Stimulated activated CD4-positive, alpha-beta T cell treated with anti-CD3 and anti-CD28 coated beads, Interleukin-1b, Interleukin-23, amount 100 ng/mL, for 4 hours (primary cell): ENCODE results near the gene UTP25.
"Not testable (repeated sequence)": the region's sequence is repeated elsewhere in the genome, so short reads cannot be mapped to it uniquely, and the experiment has no call there.

Source experiments
- DNase-seq, 2 donors: peaks; one replicate each; pipeline ENCODE4 v3.0.0-alpha.2; 2020; ENCODE audit warnings: low read depth in 2 of 2

The UTP25 gene

DNA sequence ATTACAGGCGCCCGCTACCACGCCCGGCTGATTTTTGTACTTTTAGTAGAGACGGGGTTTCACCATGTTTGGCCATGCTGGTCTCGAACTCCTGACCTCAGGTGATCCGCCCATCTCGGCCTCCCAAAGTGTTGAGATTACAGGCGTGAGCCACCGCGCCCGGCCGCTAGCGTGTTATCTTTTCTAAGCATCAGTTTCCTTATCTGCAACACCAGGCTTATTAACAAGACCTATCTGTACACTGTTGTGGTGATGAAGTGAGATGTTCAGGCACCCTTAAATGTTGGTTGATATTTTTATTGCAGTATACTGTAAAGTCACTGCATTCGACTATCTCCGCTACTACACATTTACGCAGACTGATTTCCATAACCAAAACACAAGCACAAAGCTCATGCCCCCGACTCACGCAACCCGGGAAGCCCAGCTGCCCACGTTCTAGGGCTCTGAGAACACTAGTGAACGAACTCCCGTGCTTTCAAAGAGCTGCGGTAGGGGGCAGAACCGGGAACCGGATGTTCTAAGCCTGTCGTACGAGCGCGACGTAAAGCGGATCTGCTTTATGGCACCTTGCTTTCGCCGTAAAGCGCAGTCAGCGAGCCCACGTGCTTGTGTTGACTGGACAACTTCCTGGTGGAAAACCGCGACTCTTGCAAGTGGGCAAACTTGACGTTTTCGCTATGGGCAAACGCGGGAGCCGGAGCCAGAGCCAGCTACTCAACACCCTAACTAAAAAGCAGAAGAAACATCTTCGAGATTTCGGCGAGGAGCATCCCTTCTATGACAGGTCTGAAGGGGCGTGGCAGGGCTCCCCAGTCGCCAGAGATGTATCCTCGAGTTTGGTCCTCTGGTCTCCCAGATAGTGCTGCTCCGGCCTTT, at the start of gene UTP25:
Gene UTP25 (plus strand): TSS at position 589 of the 879 bp plus-strand sequence. CDS start 92 bp downstream, at position 681.
- peak; percentile 82 to 90 for DNase-seq

- no peak for DNase-seq
These were observed 49.7 kb upstream of the UTP25 start for GRCh38 chr1:209778102-209778501.

- no peak for DNase-seq
These were observed 47.5 kb upstream of the UTP25 start for GRCh38 chr1:209780268-209780667.

DNA sequence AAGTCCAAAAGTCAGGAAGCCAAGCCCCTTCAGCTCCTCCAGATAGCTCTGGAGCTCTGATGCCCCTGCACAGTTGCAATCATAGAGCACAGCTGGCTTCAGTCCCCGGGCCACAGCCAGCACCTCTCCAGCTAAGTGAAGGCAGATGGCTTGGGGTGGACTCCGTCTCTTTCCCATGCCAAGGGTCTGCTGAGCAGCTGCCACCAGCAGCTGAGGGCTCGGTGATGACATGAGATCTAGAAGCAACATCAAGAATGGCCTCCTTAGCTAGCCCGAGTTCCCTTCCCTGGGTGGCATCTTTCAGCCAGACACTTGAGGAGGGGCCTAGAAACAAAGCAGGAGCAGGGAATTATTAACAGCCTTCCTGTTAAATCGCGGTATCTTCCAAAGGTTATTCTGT, 44.4 kb upstream of the UTP25 start:
- DNase-seq, result no peak

DNA sequence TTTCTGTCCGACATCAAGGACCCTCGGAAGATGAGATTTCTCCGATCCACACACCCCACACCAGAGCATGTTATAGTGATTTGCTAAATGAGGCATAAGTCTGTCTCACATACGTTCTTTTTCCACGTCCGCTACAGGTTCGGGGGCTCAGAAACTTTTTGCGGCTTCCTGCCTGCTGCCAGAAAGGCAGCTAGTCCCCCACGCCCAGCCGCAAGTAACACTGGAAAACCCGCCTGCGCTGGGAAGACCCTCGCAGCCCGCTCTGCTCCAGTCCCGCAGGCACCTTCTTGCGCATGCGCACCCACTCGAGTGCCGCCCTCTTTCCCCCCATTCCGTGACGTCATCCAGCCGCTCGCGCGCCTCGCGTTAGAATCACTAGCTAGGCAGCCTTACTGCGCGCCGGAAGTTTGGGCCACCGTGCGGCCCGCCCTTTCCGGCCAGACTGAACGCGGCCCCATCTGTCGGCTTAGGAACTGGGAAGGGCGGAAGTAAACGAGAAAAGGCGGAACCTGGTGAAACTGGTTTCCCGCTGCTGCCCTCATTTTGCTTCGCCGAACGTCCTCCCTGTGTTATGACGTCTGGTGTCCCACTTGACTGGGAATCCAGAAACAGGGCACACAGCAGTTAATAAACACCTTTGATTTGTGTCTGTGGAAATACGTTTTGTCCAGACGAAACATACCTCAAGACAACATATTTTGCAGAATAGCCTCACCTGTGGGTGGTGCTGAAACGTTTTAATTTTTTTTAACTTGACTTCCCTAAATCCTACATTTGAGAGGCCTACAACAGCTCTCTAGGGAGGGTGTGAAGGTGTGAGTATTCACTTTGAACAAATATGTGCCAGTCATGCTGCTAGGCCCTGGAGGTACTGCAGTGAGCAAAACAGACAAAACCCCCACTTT, 43.3 kb upstream of the UTP25 start, which contains the start of gene C1orf74:
Gene C1orf74 (minus strand): TSS at position 295 of the 905 bp plus-strand sequence. CDS start 925 bp downstream, outside the sequence.
- peak; percentile 98 to 99 for DNase-seq

GRCh38 chr1:209785592-209785991, 42.2 kb upstream of the UTP25 start:
- DNase-seq, result no peak

DNA sequence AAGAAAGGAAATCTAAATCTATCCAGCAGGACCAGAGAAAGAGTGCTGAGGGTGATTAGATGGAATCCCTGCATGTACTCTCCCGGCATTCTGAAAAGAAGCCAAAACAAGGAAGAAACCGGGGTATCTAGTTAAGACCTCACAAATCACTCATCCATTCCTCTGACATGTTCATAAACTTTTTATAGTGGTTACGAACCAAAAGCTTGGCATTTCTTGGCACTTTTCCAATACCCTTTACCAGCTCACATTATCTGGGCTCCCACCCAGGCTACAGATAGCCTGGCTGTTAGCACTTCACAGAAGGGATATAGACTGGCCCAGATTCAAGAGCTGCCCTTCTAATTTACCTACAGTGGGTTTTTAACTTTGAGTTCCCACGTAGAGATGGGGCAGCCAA, 41.6 kb upstream of the UTP25 start:
- DNase-seq, result no peak

DNA sequence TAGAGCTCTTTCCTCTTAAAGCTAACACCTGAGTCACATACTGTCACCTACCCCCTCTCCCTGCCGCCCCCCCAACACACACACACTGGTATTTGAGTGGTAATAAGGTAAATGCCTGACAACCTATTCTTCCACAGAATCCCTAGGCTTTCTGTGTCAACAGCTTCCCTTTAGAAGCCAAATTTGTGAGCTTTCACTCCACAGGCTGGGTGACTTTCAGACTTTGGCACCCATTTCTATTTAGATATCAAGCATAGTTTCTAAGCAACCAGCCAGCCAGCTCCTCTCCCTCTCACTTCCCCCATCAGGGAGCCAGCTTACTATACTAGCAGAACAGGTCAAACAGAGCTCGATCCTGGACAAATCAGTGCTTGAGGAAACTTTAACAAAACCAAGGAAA, 40.2 kb upstream of the UTP25 start:
- DNase-seq, result no peak

- DNase-seq, result no peak
These were observed 38.5 kb upstream of the UTP25 start for GRCh38 chr1:209789245-209789644.

DNA sequence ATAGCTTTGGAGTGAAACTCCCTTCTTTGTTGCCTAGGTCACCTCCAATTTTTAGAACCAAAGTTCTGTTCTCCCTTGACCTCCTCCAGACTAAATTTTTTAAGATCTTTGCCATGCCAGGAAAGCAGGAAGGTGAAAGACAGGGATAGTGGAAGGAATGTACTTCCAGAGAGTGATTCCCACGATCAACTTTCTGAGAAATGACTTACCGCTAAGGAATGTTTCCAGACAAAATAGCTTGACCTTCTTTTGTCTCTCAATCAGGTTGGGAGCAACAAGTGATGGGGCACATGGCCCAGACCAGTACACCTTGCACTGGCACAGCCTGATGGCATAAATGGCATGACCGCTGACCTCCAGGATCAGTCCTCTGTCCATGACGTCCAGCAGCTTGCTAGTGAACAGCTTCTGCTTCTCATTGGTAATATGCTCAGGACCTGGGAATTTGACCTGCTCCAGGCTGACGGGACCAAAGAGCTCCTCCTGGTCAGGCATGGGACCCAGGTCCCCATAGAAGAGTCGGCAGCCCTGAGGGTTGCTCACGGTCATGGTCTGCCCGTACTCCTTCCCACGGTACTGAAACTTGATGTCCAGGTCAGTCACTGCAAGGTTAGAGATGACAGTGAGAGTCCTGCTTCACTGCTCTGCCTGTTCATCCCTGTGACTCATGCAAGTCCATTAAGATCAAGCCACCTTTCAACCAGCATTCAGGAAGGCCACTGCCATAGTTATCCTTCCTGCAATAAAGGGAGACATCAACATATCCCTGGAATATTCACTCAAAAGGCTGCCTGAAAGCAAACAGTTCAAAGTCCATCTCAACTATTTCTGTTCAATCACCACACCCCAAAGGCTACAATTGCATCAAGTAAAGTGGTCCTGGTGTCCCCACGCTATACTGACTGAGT, 37.2 kb upstream of the UTP25 start:
- no peak for DNase-seq

GRCh38 chr1:209791920-209792319, 35.9 kb upstream of the UTP25 start:
- no peak for DNase-seq

- DNase-seq, result not testable (repeated sequence)
These were observed 34.1 kb upstream of the UTP25 start for GRCh38 chr1:209793711-209794110.

GRCh38 chr1:209797978-209798639, 29.7 kb upstream of the UTP25 start:
- no peak for DNase-seq

- DNase-seq, result no peak
These were observed 26.6 kb upstream of the UTP25 start for GRCh38 chr1:209800984-209801834.

- no peak for DNase-seq
These were observed 25.5 kb upstream of the UTP25 start for GRCh38 chr1:209802117-209802779.

DNA sequence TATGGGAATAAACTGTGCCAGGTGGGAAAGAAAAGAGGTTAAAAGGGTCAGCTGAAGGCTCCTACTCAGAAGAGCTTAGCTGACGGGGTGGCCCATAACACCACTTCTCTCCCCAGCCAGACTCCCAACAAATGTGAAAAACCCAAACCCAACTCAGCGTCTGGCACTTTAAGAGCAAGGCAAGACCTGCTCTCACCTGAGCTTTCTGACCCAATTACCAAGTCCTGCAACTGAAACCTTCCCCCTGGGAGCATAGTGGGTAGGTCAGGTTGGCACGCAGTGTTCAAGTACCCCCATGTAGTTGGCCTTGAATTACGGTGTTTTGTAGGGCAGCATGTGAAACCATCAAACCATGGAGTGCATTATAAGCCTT, 25.0 kb upstream of the UTP25 start:
- DNase-seq, result no peak

DNA sequence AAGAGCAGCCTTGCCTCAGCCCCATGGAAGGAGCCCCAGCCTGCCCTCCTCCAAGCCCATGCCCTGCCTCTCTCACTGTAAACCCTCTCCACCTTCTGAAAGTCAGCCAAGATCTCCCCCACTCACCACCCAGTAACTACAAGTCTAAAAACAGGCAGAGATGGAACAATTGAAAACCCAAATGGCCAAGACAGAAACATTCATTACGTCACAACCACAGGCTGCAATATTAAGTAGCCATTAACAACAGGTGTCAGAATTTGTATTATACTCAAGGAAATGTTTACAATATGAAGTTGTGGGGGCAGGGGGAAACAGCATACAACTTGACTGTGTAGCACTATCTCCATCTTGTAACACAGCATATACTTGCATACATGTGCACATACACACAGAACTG, 24.2 kb upstream of the UTP25 start:
- no peak for DNase-seq

DNA sequence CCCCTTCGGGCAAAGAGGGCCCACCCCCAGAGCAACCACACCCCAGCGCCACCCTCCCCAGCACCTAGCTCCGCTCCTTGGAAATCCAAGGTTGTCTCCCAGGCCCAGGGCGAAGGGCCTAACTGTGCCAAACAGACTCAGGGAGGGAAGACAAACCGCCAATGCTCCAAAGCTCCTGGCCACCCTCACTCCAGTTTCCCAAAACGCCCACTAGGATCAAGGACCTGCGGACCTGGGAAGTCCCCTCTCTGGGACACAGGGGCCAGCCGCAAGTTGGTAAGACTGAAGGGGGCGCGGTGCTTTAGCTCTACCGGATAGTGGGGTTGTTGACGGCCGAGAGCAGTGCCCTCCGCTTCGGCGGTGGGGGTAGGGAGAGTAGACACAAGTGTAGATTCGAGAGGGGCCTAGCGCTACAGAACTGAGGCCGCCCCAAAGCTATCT, 22.4 kb upstream of the UTP25 start:
- DNase-seq, result no peak
